Stimulated activated CD4-positive, alpha-beta T cell treated with anti-CD3 and anti-CD28 coated beads, Interleukin-15, amount 100 ng/mL, for 24 hours (primary cell): ENCODE results near the gene SAT1.

Source experiments
- DNase-seq: peaks from one replicate; pipeline ENCODE4 v3.0.0-alpha.2; 2020

Gene SAT1

GRCh38 chrX:23811656-23812055, 28.7 kb downstream of the SAT1 start:
- no peak for DNase-seq

- DNase-seq, result no peak
Measured at GRCh38 chrX:23813808-23814207, 30.8 kb downstream of the SAT1 start.

GRCh38 chrX:23815376-23815775, 32.4 kb downstream of the SAT1 start:
- no peak for DNase-seq

GRCh38 chrX:23816179-23816578, 33.2 kb downstream of the SAT1 start:
- DNase-seq, result no peak

- DNase-seq, result no peak
Measured at GRCh38 chrX:23817979-23818336, 35.0 kb downstream of the SAT1 start.

GRCh38 chrX:23819385-23820234, 36.6 kb downstream of the SAT1 start:
- DNase-seq, result no peak

- DNase-seq, result no peak
Measured at GRCh38 chrX:23820235-23820782, 37.3 kb downstream of the SAT1 start.

GRCh38 chrX:23821847-23822246, 38.9 kb downstream of the SAT1 start:
- no peak for DNase-seq

- no peak for DNase-seq
Measured at GRCh38 chrX:23822397-23822796, 39.4 kb downstream of the SAT1 start.

GRCh38 chrX:23822841-23823240, 39.9 kb downstream of the SAT1 start:
- no peak for DNase-seq

GRCh38 chrX:23825675-23826074, 42.7 kb downstream of the SAT1 start:
- DNase-seq, result no peak

- DNase-seq, result no peak
Measured at GRCh38 chrX:23826216-23826615, 43.2 kb downstream of the SAT1 start.

GRCh38 chrX:23826653-23827052, 43.7 kb downstream of the SAT1 start:
- DNase-seq, result no peak

- no peak for DNase-seq
Measured at GRCh38 chrX:23828881-23829280, 45.9 kb downstream of the SAT1 start.

GRCh38 chrX:23832721-23833120, 49.7 kb downstream of the SAT1 start:
- no peak for DNase-seq
